Caki2 (cell line): ENCODE results near the gene PYGO1. TPM values are rescaled to one million over a fixed set of nuclear protein-coding genes. Genes with fewer than 3 reads are reported as not detected.

Source experiments
- DNase-seq: peaks from one replicate; pipeline ENCODE4 v3.0.0-alpha.2; 2015; ENCODE audit warnings: low read depth
- in situ Hi-C: cut with HindIII; loops from 2 replicates; pipeline ENCODE4 v1.10.0; 2016; ENCODE audit warnings: low sequenced_read_pairs, low pct_unique_long_range_greater_than_20kb, mixed read lengths
- total RNA-seq: library from RNA; depleted of rRNA; stranded (reverse); fragments of >200 nt; shearing (Covaris generic); gene quantifications from 2 replicates; pipeline ENCODE4 v1.2.3, GENCODE V29; 2014; ENCODE audit warnings: low replicate concordance

Gene PYGO1
- total RNA-seq, 1 experiment from 2014 or later, result 1.9 TPM

- no peak for DNase-seq
- in situ Hi-C loops, result no loop called here
These were observed 1.3 kb downstream of the PYGO1 start for GRCh38 chr15:55586808-55587207.

- in situ Hi-C loops, result no loop called here
These were observed 11.2 kb downstream of the PYGO1 start for GRCh38 chr15:55576943-55577342.

GRCh38 chr15:55574096-55574495 lies 14.0 kb downstream of the PYGO1 start:
- in situ Hi-C loops, result no loop called here
- no peak for DNase-seq

More at GRCh38 chr15:55576943-55577342, 11.2 kb downstream of the PYGO1 start:
- no peak for DNase-seq

GRCh38 chr15:55573224-55573623 lies 14.9 kb downstream of the PYGO1 start:
- in situ Hi-C loops, result no loop called here
- DNase-seq, result no peak

GRCh38 chr15:55564347-55565145 lies 23.6 kb downstream of the PYGO1 start:
- in situ Hi-C loops, result no loop called here
- DNase-seq, result no peak

GRCh38 chr15:55562601-55563000 lies 25.5 kb downstream of the PYGO1 start:
- in situ Hi-C loops, result no loop called here
- DNase-seq, result no peak

GRCh38 chr15:55555089-55555488 lies 33.1 kb downstream of the PYGO1 start:
- DNase-seq, result no peak
- in situ Hi-C loops, result no loop called here

GRCh38 chr15:55552926-55553325 lies 35.2 kb downstream of the PYGO1 start:
- no peak for DNase-seq
- in situ Hi-C loops, result no loop called here

GRCh38 chr15:55552451-55552850 lies 35.7 kb downstream of the PYGO1 start:
- DNase-seq, result no peak
- in situ Hi-C loops, result no loop called here

GRCh38 chr15:55549305-55549704 lies 38.8 kb downstream of the PYGO1 start:
- in situ Hi-C loops, result no loop called here

GRCh38 chr15:55546718-55547117 lies 41.4 kb downstream of the PYGO1 start:
- DNase-seq, result no peak
- in situ Hi-C loops, result no loop called here

More at GRCh38 chr15:55549305-55549704, 38.8 kb downstream of the PYGO1 start:
- DNase-seq, result no peak

GRCh38 chr15:55535436-55535835 lies 52.7 kb downstream of the PYGO1 start:
- in situ Hi-C loops, result no loop called here
- no peak for DNase-seq

GRCh38 chr15:55532944-55533343 lies 55.2 kb downstream of the PYGO1 start:
- DNase-seq, result no peak
- in situ Hi-C loops, result no loop called here

GRCh38 chr15:55530861-55531313 lies 57.3 kb downstream of the PYGO1 start:
- in situ Hi-C loops, result no loop called here
- DNase-seq, result peak; percentile 74

GRCh38 chr15:55528812-55529211 lies 59.3 kb downstream of the PYGO1 start:
- DNase-seq, result no peak
- in situ Hi-C loops, result no loop called here

GRCh38 chr15:55527150-55527549 lies 61.0 kb downstream of the PYGO1 start:
- no peak for DNase-seq
- in situ Hi-C loops, result no loop called here

- in situ Hi-C loops, result no loop called here
- DNase-seq, result peak; percentile 14
These were observed 61.5 kb downstream of the PYGO1 start for GRCh38 chr15:55526559-55527036.

GRCh38 chr15:55522742-55523450 lies 65.2 kb downstream of the PYGO1 start:
- in situ Hi-C loops, result no loop called here
- no peak for DNase-seq

GRCh38 chr15:55518641-55519040 lies 69.5 kb downstream of the PYGO1 start:
- in situ Hi-C loops, result no loop called here
- DNase-seq, result no peak
